Suprapubic skin (tissue), 3 donors: ENCODE measurements around the gene ZBTB25.

Experiments used
- POLR2A ChIP-seq, 2 donors: fragments of 450-650 bp; IDR thresholded peaks; one replicate each; pipeline ENCODE4 v1.6.1; 2017; ENCODE audit warnings: antibody characterized with exemption in 2 of 2, mild to moderate bottlenecking in 2 of 2, moderate library complexity in 2 of 2
- TF ChIP-seq, protein P1 (sequence below), 2 donors: fragments of 200-600 bp in 1 of 2; fragments of 450-650 bp in 1 of 2; sonication (generic) in 1 of 2; IDR thresholded peaks; one replicate each; pipeline ENCODE4 v1.5.1; 2016 to 2019; ENCODE audit warnings: antibody characterized with exemption in 2 of 2, mild to moderate bottlenecking in 1 of 2, moderate library complexity in 1 of 2

- TF ChIP-seq, protein P1, sequence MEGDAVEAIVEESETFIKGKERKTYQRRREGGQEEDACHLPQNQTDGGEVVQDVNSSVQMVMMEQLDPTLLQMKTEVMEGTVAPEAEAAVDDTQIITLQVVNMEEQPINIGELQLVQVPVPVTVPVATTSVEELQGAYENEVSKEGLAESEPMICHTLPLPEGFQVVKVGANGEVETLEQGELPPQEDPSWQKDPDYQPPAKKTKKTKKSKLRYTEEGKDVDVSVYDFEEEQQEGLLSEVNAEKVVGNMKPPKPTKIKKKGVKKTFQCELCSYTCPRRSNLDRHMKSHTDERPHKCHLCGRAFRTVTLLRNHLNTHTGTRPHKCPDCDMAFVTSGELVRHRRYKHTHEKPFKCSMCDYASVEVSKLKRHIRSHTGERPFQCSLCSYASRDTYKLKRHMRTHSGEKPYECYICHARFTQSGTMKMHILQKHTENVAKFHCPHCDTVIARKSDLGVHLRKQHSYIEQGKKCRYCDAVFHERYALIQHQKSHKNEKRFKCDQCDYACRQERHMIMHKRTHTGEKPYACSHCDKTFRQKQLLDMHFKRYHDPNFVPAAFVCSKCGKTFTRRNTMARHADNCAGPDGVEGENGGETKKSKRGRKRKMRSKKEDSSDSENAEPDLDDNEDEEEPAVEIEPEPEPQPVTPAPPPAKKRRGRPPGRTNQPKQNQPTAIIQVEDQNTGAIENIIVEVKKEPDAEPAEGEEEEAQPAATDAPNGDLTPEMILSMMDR (IDR thresholded peaks at IDR 0.05) = no peak
- TF ChIP-seq POLR2A (IDR thresholded peaks at IDR 0.05) = no peak
Measured at GRCh38 chr14:64419003-64419402, 84.6 kb downstream of the ZBTB25 start.
